Erythroblast (primary cell): Measurements from ENCODE around the gene UBE4B.
A peak's percentile ranks its signal among the peaks of the same experiment; 100 is the strongest.

Source experiments
- DNase-seq, 2 experiments: peaks; one replicate each; lab custom pipeline; 2025; lab: John Stamatoyannopoulos, UW
- GATA1 ChIP-seq: IDR thresholded peaks from 2 replicates; pipeline ENCODE4 v1.6.1; 2011; ENCODE audit warnings: low read depth, mild to moderate bottlenecking, control low read depth, low read length, moderate library complexity
- POLR2A ChIP-seq: IDR thresholded peaks from 2 replicates; pipeline ENCODE4 v1.6.1; 2011; ENCODE audit warnings: mild to moderate bottlenecking, low read length

The UBE4B gene

GRCh38 chr1:10143961-10144485 lies 111.3 kb downstream of the UBE4B start:
- TF ChIP-seq GATA1: no peak
- no peak for TF ChIP-seq POLR2A
- DNase-seq: no peak

DNA sequence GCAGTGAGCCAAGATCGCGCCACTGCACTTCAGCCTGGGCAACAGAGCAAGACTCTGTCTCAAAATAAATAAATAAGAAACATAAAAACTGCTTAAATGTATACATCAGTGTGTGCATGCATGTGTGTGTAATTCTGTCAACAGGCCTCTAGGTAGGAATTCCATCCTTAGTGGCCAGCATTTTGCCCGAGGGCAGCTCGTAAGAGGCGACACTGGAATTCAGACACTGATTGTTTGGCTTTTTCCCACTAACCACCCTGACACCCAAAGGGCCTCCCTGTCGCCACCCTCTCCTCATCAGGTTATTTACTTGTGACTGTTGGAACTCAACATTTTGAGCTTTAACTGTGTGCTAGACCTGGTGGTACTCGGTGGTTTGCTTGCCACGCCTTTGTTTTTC lies 113.6 kb downstream of the UBE4B start:
- TF ChIP-seq POLR2A (no peak), GATA1 (no peak)

DNA sequence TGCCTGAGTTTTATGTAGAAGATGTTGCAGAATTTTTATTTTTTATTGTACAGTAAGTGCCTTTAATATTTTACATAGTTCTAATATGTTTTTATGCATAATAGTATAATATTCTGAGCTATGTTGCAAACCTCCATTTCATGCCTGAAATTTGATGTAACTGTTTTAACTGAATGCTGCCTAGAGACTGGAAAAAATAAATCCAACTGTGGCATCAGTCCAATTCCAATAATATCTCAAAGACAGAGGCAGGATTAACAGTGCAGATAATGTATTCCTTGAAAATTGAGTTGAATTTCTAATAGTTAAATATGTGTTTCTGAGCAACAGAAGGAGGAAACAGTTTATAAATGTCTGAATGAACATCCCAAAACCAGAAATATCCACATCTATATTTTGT lies 116.5 kb downstream of the UBE4B start:
- no peak for DNase-seq
- no peak for TF ChIP-seq GATA1

More for the DNA sequence above, 113.6 kb downstream of the UBE4B start:
- no peak for DNase-seq

DNA sequence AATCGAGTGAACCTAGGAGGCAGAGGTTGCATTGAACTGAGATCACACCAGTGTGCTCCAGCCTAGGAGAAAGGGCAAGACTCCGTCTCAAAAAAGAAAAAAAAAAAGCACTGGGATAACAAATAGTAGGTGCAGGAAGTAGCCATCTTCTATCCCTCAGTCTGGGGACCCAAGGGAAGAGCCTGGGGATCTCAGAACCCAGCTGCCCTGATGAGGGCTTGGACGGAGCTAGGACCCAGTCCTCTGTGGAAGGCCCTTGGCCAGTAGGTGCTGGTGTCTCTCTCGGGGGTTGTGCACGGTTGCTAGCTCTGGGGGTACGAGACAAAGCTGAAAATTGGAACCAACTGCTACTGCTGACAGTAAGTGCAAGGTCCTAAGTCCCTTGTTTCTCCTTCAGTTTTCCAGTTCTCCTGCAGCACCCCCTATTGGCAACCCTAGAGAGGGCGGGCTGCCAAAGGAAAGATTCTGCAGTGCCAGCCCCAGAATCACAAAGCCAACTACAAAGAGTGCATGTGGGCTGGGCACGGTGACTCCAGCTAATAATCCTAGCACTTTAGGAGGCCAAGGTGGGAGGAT lies 120.0 kb downstream of the UBE4B start:
- DNase-seq: peak; percentile 49 to 69
- TF ChIP-seq GATA1: no peak

GRCh38 chr1:10155087-10155712 lies 122.4 kb downstream of the UBE4B start:
- DNase-seq: no peak
- TF ChIP-seq POLR2A (no peak), GATA1 (no peak)

DNA sequence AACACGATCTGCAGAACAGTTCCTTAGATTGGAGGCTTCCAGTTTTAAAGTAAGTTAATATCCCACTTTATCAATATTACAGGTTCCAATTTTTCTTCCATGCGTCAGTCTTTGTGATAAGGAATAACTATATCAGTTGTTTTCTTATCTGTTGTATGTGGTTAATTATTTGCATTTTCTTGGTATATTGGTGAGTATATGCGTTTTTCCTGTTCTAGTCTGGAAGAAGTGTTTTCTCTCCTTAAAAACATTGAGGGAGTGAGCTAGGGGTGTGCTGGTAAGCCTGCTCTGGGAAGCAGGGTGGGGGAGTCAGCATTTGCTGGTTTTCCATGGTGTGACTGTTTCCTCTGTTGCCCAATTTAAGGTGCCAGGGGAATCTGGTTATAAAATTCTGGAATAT lies 127.4 kb downstream of the UBE4B start:
- TF ChIP-seq POLR2A (no peak), GATA1 (no peak)
- DNase-seq: no peak

- no peak for DNase-seq
- TF ChIP-seq POLR2A (no peak), GATA1 (no peak)
Measured at GRCh38 chr1:10160907-10161490, 128.2 kb downstream of the UBE4B start.

DNA sequence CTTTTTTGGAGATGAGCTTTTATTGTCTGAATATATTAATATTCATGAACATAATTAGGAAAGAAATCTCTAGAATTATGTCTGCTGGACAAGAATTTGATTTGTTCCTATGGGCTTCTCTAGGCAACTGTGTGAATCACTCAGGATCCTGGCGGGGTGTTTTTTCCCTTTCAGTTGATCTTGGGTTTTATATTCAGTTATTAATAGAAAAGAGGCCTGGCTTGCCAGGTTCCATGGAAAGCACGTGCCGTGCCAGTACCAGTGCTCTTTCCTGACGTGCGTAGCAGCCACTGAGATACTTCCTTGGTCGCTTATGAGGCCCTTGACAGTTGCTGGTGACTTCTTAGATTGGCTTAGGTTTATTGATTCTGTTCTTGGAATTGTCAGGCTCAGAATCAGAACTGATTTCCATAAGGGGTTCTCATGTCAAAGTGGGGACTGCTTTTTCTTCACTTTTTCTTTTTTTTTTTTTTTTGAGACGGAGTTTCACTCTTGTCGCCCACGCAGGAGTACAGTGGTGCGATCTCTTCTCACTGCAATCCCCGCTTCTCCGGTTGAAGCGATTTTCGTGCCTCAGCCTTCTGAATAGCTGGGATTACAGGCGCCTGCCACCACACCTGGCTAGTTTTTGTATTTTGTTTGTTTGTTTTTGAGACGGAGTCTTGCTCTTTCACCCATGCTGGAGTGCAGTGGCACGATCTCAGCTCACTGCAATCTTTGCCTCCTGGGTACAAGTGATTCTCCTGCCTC lies 129.0 kb downstream of the UBE4B start:
- TF ChIP-seq GATA1: no peak
- TF ChIP-seq POLR2A: no peak
- DNase-seq: no peak

GRCh38 chr1:10168912-10169514 lies 136.3 kb downstream of the UBE4B start:
- no peak for DNase-seq
- TF ChIP-seq POLR2A (no peak), GATA1 (no peak)

- TF ChIP-seq POLR2A (no peak), GATA1 (no peak)
- DNase-seq: no peak
Measured at GRCh38 chr1:10170239-10170574, 137.4 kb downstream of the UBE4B start.

DNA sequence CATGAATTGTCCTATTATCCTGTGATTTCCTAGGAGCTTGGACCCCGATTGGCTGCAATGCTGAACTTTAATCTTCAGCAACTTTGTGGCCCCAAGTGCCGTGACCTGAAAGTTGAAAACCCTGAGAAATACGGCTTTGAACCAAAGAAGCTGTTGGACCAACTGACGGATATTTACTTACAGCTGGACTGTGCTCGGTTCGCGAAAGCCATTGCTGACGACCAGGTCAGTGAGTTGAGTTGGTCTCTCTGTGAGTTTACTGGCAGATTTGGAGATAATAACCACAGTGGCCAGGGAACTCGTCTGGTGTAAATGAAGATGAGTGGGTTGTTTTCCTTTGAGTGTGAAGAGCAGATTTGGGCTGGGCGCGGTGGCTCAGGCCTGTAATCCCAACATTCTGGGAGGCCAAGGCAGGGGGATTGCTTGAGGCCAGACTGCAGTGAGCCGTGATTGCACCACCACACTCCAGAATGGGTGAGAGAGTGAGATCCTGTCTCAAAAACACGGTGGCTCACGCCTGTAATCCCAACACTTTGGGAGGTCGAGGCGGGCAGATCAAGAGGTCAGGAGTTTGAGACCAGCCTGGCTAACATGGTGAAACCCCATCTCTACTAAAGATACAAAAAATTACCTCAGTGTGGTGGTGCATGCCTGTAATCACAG lies 138.5 kb downstream of the UBE4B start:
- TF ChIP-seq POLR2A: no peak
- TF ChIP-seq GATA1: no peak
- no peak for DNase-seq

- DNase-seq: no peak
- TF ChIP-seq POLR2A (no peak), GATA1 (no peak)
Measured at GRCh38 chr1:10171995-10172669, 139.4 kb downstream of the UBE4B start.

DNA sequence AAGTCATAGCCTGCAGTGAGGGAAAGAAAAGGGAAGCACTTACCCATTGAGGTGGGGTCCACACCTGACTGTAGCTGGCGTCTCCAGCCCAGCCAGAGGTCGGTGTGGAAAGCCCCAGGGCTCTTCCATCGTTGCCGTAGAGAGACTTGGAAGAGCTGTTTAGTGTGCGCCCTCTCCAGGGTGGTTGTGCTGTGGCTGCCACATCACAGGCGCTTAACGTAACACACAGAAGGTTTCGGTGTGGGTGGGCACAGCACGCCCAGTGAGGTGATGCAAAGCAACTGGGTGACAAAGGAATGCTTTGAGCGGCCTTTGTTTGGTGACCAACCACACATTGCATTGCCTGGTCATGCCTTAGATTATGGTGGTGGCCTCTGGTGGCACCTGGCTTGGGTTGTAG lies 140.8 kb downstream of the UBE4B start:
- no peak for DNase-seq
- TF ChIP-seq POLR2A (no peak), GATA1 (no peak)
